Keratinocyte (primary cell): Measurements from ENCODE around the gene RGS10.

Experiments used
- EZH2 ChIP-seq: IDR thresholded peaks from one replicate; pipeline ENCODE4 v1.6.1; 2012; ENCODE audit warnings: inconsistent platforms, mild to moderate bottlenecking, low read length, moderate library complexity
- TF ChIP-seq, protein P1 (sequence below), 3 experiments: IDR thresholded peaks in 1 of 3; conservative IDR thresholded peaks in 1 of 3; optimal IDR thresholded peaks in 1 of 3; 2 replicates in 2 of 3; 3 replicates in 1 of 3; pipeline versions ENCODE3 to v1.5.1; 2011; ENCODE audit warnings: low read length in 3 of 3, mild to moderate bottlenecking in 3 of 3, moderate library complexity in 2 of 3, control low read depth in 1 of 3, inconsistent platforms in 1 of 3; ENCODE audit not compliant: insufficient read depth in 2 of 3; ENCODE audit errors: extremely low read depth in 1 of 3

DNA sequence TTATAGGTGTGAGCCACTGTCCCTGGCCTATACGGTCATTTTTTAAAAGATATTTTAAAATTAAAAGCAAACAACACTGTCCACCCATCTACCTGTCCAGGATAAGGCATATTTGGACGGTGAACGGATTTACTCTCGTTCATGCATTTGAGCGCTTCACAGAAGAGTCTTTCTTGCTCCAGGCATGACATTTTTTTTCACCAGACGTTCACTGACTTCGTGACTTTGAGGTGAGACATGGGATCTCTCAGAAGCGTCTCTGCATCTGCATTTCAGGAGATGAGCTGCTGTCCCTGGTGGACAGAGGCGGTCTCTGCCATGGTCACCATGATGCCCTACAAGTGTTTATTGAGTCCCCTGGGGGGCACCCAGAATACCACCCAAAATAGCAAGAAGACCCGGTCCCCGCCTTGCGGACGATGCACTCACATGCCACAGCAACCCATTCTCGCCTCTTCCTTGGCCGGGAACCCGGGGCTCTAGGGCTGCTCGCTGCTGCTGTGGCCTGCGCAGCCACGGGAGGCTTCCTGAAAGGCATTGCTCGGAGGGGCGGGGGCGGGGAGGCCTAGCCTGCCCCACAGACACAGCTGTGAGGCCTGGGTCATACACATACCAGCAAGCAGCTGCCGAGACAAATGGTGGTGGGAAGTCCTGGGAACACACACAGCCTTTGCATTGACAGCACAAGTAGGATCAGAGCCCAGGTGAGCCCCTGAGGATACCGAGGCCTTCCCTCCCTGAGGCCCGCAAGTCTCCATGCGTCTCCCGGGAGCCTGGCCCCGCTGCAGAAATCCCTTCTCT, 84.4 kb downstream of the RGS10 start:
- no peak for TF ChIP-seq EZH2
- TF ChIP-seq, protein P1, sequence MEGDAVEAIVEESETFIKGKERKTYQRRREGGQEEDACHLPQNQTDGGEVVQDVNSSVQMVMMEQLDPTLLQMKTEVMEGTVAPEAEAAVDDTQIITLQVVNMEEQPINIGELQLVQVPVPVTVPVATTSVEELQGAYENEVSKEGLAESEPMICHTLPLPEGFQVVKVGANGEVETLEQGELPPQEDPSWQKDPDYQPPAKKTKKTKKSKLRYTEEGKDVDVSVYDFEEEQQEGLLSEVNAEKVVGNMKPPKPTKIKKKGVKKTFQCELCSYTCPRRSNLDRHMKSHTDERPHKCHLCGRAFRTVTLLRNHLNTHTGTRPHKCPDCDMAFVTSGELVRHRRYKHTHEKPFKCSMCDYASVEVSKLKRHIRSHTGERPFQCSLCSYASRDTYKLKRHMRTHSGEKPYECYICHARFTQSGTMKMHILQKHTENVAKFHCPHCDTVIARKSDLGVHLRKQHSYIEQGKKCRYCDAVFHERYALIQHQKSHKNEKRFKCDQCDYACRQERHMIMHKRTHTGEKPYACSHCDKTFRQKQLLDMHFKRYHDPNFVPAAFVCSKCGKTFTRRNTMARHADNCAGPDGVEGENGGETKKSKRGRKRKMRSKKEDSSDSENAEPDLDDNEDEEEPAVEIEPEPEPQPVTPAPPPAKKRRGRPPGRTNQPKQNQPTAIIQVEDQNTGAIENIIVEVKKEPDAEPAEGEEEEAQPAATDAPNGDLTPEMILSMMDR (optimal IDR thresholded peaks at IDR 0.05 in 1 of 3, IDR thresholded peaks at IDR 0.05 in 1 of 3, conservative IDR thresholded peaks at IDR 0.05 in 1 of 3; ENCODE audit: extremely low read depth in 1 of 3, insufficient read depth in 2 of 3, low read length in 3 of 3): no peak
